Mesendoderm (in vitro differentiated cells): ENCODE measurements around the gene STRN3.
"Not testable (repeated sequence)": the region's sequence is repeated elsewhere in the genome, so short reads cannot be mapped to it uniquely, and the experiment has no call there.

ENCODE experiments used
- DNase-seq: peaks from one replicate; pipeline ENCODE4 v3.0.0; 2013
- H2AK5ac ChIP-seq: 2 replicates; pipeline ENCODE4 v1.6.1; 2013; ENCODE audit warnings: low read length, inconsistent platforms
- H2BK120ac ChIP-seq: 2 replicates; pipeline ENCODE4 v1.6.1; 2013; ENCODE audit warnings: low read depth, mild to moderate bottlenecking, low read length, moderate library complexity, mixed read lengths
- H2BK15ac ChIP-seq: replicated peaks from 2 replicates; pipeline ENCODE4 v1.6.1; 2013; ENCODE audit warnings: low read depth, mild to moderate bottlenecking, moderate library complexity
- H2BK5ac ChIP-seq: 2 replicates; pipeline ENCODE4 v1.6.1; 2013; ENCODE audit warnings: low read length, inconsistent platforms
- H3K18ac ChIP-seq: 2 replicates; pipeline ENCODE4 v1.6.1; 2013; ENCODE audit warnings: mild to moderate bottlenecking, low read length, mixed read lengths
- H3K23ac ChIP-seq: one replicate; pipeline ENCODE4 v1.6.1; 2013; ENCODE audit warnings: low read length
- H3K27ac ChIP-seq: 2 replicates; pipeline ENCODE4 v1.5.1; 2013; ENCODE audit warnings: low read depth, mild to moderate bottlenecking, inconsistent platforms, low read length, moderate library complexity
- H3K27me3 ChIP-seq: 2 replicates; pipeline ENCODE4 v1.6.1; 2013; ENCODE audit warnings: low read length, control low read depth, mild to moderate bottlenecking, inconsistent platforms; ENCODE audit not compliant: insufficient read depth, poor library complexity
- H3K36me3 ChIP-seq: 2 replicates; pipeline ENCODE4 v1.6.1; 2013; ENCODE audit warnings: low read length, inconsistent platforms; ENCODE audit not compliant: control insufficient read depth, insufficient read depth
- H3K4ac ChIP-seq: one replicate; pipeline ENCODE4 v1.6.1; 2013; ENCODE audit warnings: low read depth, mild to moderate bottlenecking, low read length, moderate library complexity
- H3K4me1 ChIP-seq: 2 replicates; pipeline ENCODE4 v1.6.1; 2013; ENCODE audit warnings: low read depth, low read length, inconsistent platforms; ENCODE audit not compliant: control insufficient read depth
- H3K4me2 ChIP-seq: 2 replicates; pipeline ENCODE4 v1.6.1; 2013; ENCODE audit warnings: low read length
- H3K4me3 ChIP-seq: 2 replicates; pipeline ENCODE4 v1.5.1; 2013; ENCODE audit warnings: mild to moderate bottlenecking, low read length
- H3K56ac ChIP-seq: one replicate; pipeline ENCODE4 v1.6.1; 2013; ENCODE audit warnings: low read length
- H3K79me1 ChIP-seq: 2 replicates; pipeline ENCODE4 v1.6.1; 2013; ENCODE audit warnings: low read length, inconsistent platforms
- H3K79me2 ChIP-seq: 2 replicates; pipeline ENCODE4 v1.6.1; 2013; ENCODE audit warnings: mild to moderate bottlenecking, low read length; ENCODE audit not compliant: control insufficient read depth, insufficient read depth
- H3K9ac ChIP-seq: 2 replicates; pipeline ENCODE4 v1.6.1; 2013; ENCODE audit warnings: low read length, inconsistent platforms
- H4K5ac ChIP-seq: one replicate; pipeline ENCODE4 v1.6.1; 2013; ENCODE audit warnings: low read length
- H4K8ac ChIP-seq: one replicate; pipeline ENCODE4 v1.6.1; 2013; ENCODE audit warnings: low read depth, mild to moderate bottlenecking, control low read depth, low read length, moderate library complexity
- WGBS: extraction: QIAGEN DNeasy Blood & Tissue Kit; methylation state at CpG from one replicate; pipeline ENCODE4 v1.1.7; 2013; ENCODE audit warnings: low lambda C conversion rate, missing lambda C conversion rate; ENCODE audit not compliant: insufficient coverage; ENCODE audit errors: extremely low coverage; 5-methylcytosine and 5-hydroxymethylcytosine counted together

The STRN3 gene

DNA sequence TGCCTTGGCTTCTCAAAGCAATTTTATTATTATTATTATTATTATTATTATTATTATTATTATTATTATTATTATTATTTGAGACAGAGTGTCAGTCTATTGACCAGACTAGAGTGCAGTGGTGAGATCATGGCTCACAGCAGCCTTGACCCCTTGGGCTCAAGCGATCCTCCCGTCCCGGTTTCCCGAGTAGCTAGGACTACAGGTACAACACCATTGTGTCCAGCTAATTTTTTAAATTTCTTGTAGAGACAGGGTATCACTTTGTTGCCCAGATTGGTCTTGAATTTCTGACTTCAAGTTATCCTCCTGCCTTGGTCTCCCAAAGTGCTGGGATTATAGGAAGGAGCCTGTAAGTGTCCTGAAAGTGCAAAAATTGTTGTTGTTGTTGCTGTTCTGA, 12.3 kb downstream of the STRN3 start:
- H3K4me3 ChIP-seq = no peak overlapping the region
- no peak overlapping the region for H2BK15ac ChIP-seq
- no peak overlapping the region for H3K27ac ChIP-seq
- peaks cover 76% of the 10 kb centered on the region for H3K79me2 ChIP-seq
- H3K36me3 ChIP-seq = peaks cover 1% of the 10 kb centered on the region
- H2AK5ac ChIP-seq = no peak overlapping the region
- no peak overlapping the region for H3K4me2 ChIP-seq
- H2BK5ac ChIP-seq = no peak overlapping the region
- H2BK120ac ChIP-seq = no peak overlapping the region
- WGBS = no CpG with 5 or more reads among the region's 4 CpGs
- no peak overlapping the region for H3K23ac ChIP-seq
- H3K27me3 ChIP-seq = no peaks in the 10 kb centered on the region
- DNase-seq = no peak
- H3K4ac ChIP-seq = no peak overlapping the region
- H4K5ac ChIP-seq = no peak overlapping the region
- no peak overlapping the region for H3K56ac ChIP-seq
- peaks cover 10% of the 10 kb centered on the region for H3K79me1 ChIP-seq
- H3K9ac ChIP-seq = no peak overlapping the region
- H4K8ac ChIP-seq = no peak overlapping the region
- H3K18ac ChIP-seq = no peak overlapping the region
- no peaks in the 10 kb centered on the region for H3K4me1 ChIP-seq

DNA sequence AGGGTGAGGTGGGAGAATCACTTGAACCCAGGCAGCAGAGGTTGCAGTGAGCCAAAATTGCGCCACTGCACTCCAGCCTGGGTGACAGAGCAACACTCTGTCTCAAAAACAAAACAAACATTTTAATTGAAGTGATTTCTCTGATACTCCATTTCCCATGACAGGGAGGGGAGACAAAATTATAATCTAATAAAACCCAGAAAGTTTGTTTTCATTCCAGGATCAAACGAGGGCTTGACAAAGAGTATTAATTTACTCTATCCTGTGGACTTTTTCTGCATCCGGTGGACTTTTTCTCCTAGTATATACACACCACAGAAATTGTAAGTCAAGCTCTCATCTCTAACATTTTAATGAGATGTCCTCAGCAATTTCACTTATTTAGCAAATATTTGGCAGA, 15.2 kb downstream of the STRN3 start:
- WGBS = no CpG with 5 or more reads among the region's 3 CpGs

DNA sequence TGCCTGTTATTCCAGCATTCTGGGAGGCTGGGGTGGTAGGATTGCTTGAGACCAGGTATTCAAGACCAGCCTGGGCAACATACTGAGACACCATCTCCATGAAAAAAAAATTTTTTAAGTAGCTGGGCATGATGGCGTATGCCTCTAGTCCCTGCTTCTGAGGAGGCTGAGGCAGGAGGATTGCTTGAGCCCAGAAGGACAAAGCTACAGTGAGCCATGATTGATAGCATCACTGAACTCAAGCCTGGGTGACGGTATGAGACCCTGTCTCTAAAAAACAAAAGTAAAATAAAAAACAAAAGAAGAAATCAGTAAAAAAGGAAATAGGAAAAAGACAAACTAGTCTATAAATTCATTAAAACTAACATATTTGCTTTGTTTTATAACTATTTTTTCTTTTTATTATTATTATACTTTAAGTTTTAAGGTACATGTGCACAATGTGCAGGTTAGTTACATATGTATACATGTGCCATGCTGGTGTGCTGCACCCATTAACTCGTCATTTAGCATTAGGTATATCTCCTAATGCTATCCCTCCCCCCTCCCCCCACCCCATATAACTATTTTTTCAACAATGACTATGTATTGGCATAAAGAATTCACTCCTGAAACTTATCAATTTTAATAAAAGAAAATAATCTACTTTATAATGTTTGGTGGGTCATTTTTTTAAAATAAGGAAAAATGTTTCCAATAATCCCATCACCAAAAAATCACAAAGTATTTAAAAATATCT, 16.2 kb downstream of the STRN3 start:
- no peak overlapping the region for H3K27ac ChIP-seq
- no peak for DNase-seq
- H3K79me1 ChIP-seq = peaks cover 7% of the 10 kb centered on the region
- H3K18ac ChIP-seq = no peak overlapping the region
- no peak overlapping the region for H3K56ac ChIP-seq
- no peaks in the 10 kb centered on the region for H3K36me3 ChIP-seq
- no peaks in the 10 kb centered on the region for H3K4me1 ChIP-seq
- H3K4me3 ChIP-seq = no peak overlapping the region
- H3K4ac ChIP-seq = no peak overlapping the region
- no peak overlapping the region for H2BK120ac ChIP-seq
- no peak overlapping the region for H2BK15ac ChIP-seq
- no peak overlapping the region for H3K4me2 ChIP-seq
- H2BK5ac ChIP-seq = no peak overlapping the region
- no peak overlapping the region for H3K9ac ChIP-seq
- no peaks in the 10 kb centered on the region for H3K27me3 ChIP-seq
- no peak overlapping the region for H4K8ac ChIP-seq
- no peak overlapping the region for H3K23ac ChIP-seq
- no peak overlapping the region for H2AK5ac ChIP-seq
- H3K79me2 ChIP-seq = peaks cover 68% of the 10 kb centered on the region
- no peak overlapping the region for H4K5ac ChIP-seq
- no CpG with 5 or more reads among the region's 3 CpGs for WGBS

More for the DNA sequence above, 15.2 kb downstream of the STRN3 start:
- Histone ChIP-seq H4K5ac (no peak overlapping the region), H3K4me1 (no peaks in the 10 kb centered on the region), H2BK120ac (no peak overlapping the region), H3K4me2 (no peak overlapping the region), H3K27ac (no peak overlapping the region), H3K18ac (no peak overlapping the region), H4K8ac (no peak overlapping the region), H3K56ac (no peak overlapping the region), H3K79me2 (peaks cover 72% of the 10 kb centered on the region), H2AK5ac (no peak overlapping the region), H3K23ac (no peak overlapping the region), H3K4ac (no peak overlapping the region), H2BK5ac (no peak overlapping the region), H3K36me3 (no peaks in the 10 kb centered on the region), H3K9ac (no peak overlapping the region), H3K27me3 (no peaks in the 10 kb centered on the region), H3K4me3 (no peak overlapping the region), H3K79me1 (peaks cover 6% of the 10 kb centered on the region), H2BK15ac (no peak overlapping the region)
- no peak for DNase-seq

DNA sequence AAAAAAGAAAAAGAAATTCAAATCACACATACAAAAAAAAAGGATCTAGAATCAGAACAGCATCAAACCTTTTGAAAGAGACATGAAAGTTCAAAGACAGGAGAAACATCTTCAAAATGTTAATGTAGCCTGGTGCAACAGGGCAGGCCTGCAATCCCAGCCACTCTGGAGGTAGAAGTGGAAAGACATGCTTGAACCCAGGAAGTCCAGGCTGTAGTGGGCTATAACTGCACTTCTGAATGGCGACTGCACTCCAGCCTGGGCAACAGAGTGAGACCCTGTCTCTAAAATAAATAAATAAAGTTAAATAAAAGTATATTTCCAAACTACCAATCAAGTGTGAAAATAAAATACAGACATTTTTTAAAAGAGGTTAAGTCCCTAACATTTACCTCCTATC, 19.5 kb downstream of the STRN3 start:
- H4K5ac ChIP-seq = no peak overlapping the region
- no peak overlapping the region for H3K9ac ChIP-seq
- no peak overlapping the region for H3K4me2 ChIP-seq
- H3K18ac ChIP-seq = no peak overlapping the region
- H3K36me3 ChIP-seq = no peaks in the 10 kb centered on the region
- no CpG with 5 or more reads among the region's 1 CpG for WGBS
- no peak overlapping the region for H3K4ac ChIP-seq
- no peak overlapping the region for H3K23ac ChIP-seq
- H2BK15ac ChIP-seq = no peak overlapping the region
- no peak overlapping the region for H2AK5ac ChIP-seq
- peaks cover 7% of the 10 kb centered on the region for H3K79me1 ChIP-seq
- no peak for DNase-seq
- H3K27me3 ChIP-seq = no peaks in the 10 kb centered on the region
- no peaks in the 10 kb centered on the region for H3K4me1 ChIP-seq
- H3K27ac ChIP-seq = no peak overlapping the region
- no peak overlapping the region for H2BK120ac ChIP-seq
- H2BK5ac ChIP-seq = no peak overlapping the region
- H3K79me2 ChIP-seq = peaks cover 63% of the 10 kb centered on the region
- H3K56ac ChIP-seq = no peak overlapping the region
- no peak overlapping the region for H3K4me3 ChIP-seq
- H4K8ac ChIP-seq = no peak overlapping the region

DNA sequence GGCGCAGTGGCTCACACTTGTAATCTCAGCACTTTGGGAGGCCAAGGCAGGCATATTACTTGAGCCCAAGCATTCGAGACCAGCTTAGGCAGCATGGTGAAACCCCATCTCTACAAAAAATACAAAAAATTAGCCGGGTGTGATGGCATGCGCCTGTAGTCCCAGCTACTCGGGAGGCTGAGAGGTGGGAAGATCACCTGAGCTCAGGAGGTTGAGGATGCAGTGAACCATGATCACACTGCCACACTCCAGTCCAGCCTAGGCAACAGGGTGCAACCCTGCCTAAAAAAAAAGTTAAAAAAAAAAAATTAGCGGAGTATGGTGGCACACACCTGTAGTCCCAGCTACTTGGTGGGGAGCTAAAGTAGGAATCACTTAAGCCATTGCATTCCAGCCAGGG, 22.2 kb downstream of the STRN3 start:
- not testable (repeated sequence) for H4K5ac ChIP-seq, H3K9ac ChIP-seq, H3K4me3 ChIP-seq, H3K4me2 ChIP-seq, H3K36me3 ChIP-seq, H3K4me1 ChIP-seq, H2BK15ac ChIP-seq, DNase-seq, H2AK5ac ChIP-seq, H2BK120ac ChIP-seq, H3K18ac ChIP-seq, H3K27ac ChIP-seq, H2BK5ac ChIP-seq, H3K27me3 ChIP-seq, H3K23ac ChIP-seq, H3K79me1 ChIP-seq, H4K8ac ChIP-seq, H3K4ac ChIP-seq
- H3K79me2 ChIP-seq = peaks cover 64% of the 10 kb centered on the region
- H3K56ac ChIP-seq = peak overlapping the region; percentile 15
- WGBS = no CpG with 5 or more reads among the region's 6 CpGs

DNA sequence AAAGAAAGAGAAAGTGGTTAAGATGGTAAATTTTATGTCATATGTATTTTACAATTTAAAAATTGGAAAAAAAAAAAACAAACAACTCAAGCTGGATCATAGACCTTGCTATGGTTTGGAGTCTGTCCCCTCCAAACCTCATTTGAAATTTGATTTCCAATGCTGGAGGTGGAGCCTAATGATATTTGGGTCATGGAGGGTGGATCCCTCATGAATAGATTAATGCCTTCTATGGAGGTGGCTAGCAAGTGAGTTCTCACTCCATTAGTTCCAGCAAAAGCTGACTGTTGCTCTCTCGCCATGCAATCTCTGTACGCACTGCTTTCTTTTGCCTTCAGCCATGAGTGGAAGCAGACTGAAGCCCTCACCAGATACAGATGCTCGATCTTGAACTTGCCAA, 22.9 kb downstream of the STRN3 start:
- H3K4me3 ChIP-seq = no peak overlapping the region
- no peak overlapping the region for H2BK15ac ChIP-seq
- peaks cover 3% of the 10 kb centered on the region for H3K4me1 ChIP-seq
- no peak overlapping the region for H2BK5ac ChIP-seq
- no peak overlapping the region for H3K23ac ChIP-seq
- H3K18ac ChIP-seq = no peak overlapping the region
- no peaks in the 10 kb centered on the region for H3K36me3 ChIP-seq
- H4K5ac ChIP-seq = no peak overlapping the region
- peaks cover 67% of the 10 kb centered on the region for H3K79me2 ChIP-seq
- H3K79me1 ChIP-seq = peaks cover 7% of the 10 kb centered on the region
- no peak overlapping the region for H3K9ac ChIP-seq
- H3K4ac ChIP-seq = no peak overlapping the region
- no CpG with 5 or more reads among the region's 3 CpGs for WGBS
- H3K4me2 ChIP-seq = no peak overlapping the region
- no peak overlapping the region for H2AK5ac ChIP-seq
- DNase-seq = no peak
- H3K56ac ChIP-seq = no peak overlapping the region
- no peak overlapping the region for H3K27ac ChIP-seq
- no peaks in the 10 kb centered on the region for H3K27me3 ChIP-seq
- H4K8ac ChIP-seq = no peak overlapping the region
- H2BK120ac ChIP-seq = no peak overlapping the region
